ENCODE results near the gene COL6A3.

GRCh38 chr2:237448626-237449025 lies 34.7 kb upstream of the COL6A3 start:
- TF ChIP-seq, protein P1, sequence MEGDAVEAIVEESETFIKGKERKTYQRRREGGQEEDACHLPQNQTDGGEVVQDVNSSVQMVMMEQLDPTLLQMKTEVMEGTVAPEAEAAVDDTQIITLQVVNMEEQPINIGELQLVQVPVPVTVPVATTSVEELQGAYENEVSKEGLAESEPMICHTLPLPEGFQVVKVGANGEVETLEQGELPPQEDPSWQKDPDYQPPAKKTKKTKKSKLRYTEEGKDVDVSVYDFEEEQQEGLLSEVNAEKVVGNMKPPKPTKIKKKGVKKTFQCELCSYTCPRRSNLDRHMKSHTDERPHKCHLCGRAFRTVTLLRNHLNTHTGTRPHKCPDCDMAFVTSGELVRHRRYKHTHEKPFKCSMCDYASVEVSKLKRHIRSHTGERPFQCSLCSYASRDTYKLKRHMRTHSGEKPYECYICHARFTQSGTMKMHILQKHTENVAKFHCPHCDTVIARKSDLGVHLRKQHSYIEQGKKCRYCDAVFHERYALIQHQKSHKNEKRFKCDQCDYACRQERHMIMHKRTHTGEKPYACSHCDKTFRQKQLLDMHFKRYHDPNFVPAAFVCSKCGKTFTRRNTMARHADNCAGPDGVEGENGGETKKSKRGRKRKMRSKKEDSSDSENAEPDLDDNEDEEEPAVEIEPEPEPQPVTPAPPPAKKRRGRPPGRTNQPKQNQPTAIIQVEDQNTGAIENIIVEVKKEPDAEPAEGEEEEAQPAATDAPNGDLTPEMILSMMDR (conservative IDR thresholded peaks at IDR 0.05 in 1 of 2, IDR thresholded peaks at IDR 0.05 in 1 of 2; ENCODE audit: low read depth in 1 of 2, low read length in 2 of 2), result no peak
- no peak for TF ChIP-seq EZH2 (IDR thresholded peaks at IDR 0.05; ENCODE audit: low read length, missing control alignments)
